SK-MEL-5 (cell line): ENCODE results near the gene ATG2B. TPM values are rescaled to one million over a fixed set of nuclear protein-coding genes. Genes with fewer than 3 reads are reported as not detected.

Experiments
- DNase-seq: peaks from one replicate; pipeline ENCODE4 v3.0.0-alpha.2; 2016; ENCODE audit warnings: low read depth, low spot score
- in situ Hi-C: cut with HindIII; loops from 2 replicates; pipeline ENCODE4 v1.10.0; 2016; ENCODE audit warnings: low sequenced_read_pairs, high pct_unique_total_duplicates, low pct_unique_long_range_greater_than_20kb
- total RNA-seq: library from RNA; depleted of rRNA; stranded (reverse); fragments of >200 nt; shearing (Covaris generic); gene quantifications from 2 replicates; pipeline ENCODE4 v1.2.3, GENCODE V29; 2014

ATG2B gene
- total RNA-seq, 1 experiment from 2014 or later: 13.4 TPM

GRCh38 chr14:96268431-96269358 is 94.4 kb downstream of the ATG2B start:
- in situ Hi-C loops: no loop called here

DNA sequence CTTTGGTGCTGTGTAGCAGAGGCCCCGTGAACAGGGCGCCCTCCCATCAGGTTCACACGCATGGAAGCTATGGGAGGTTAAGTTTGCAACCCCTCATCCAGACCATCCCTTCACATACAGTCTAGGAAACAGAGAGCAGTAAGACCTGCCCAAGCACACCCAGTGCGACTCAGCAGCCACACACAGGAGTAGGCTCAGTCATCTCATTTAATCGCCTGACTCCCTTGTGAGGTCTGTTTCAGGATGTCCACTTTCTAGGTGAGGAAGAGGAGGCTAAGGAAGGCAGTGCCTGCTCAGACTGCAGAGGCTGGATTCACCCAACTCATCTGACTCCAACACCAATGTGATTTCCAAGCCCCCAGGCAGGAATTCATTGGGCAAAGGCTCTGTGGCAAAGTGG is 95.2 kb downstream of the ATG2B start:
- DNase-seq: no peak
- in situ Hi-C loops: no loop called here

More at GRCh38 chr14:96268431-96269358, 94.4 kb downstream of the ATG2B start:
- DNase-seq: no peak

- in situ Hi-C loops: no loop called here
- peak; percentile 35 for DNase-seq
Measured at GRCh38 chr14:96267336-96267735, 95.8 kb downstream of the ATG2B start.

GRCh38 chr14:96265383-96266095 is 97.6 kb downstream of the ATG2B start:
- no peak for DNase-seq
- in situ Hi-C loops: no loop called here

GRCh38 chr14:96264853-96265252 is 98.3 kb downstream of the ATG2B start:
- DNase-seq: peak; percentile 44
- in situ Hi-C loops: no loop called here

- in situ Hi-C loops: no loop called here
- DNase-seq: no peak
Measured at GRCh38 chr14:96264200-96264553, 99.0 kb downstream of the ATG2B start.

DNA sequence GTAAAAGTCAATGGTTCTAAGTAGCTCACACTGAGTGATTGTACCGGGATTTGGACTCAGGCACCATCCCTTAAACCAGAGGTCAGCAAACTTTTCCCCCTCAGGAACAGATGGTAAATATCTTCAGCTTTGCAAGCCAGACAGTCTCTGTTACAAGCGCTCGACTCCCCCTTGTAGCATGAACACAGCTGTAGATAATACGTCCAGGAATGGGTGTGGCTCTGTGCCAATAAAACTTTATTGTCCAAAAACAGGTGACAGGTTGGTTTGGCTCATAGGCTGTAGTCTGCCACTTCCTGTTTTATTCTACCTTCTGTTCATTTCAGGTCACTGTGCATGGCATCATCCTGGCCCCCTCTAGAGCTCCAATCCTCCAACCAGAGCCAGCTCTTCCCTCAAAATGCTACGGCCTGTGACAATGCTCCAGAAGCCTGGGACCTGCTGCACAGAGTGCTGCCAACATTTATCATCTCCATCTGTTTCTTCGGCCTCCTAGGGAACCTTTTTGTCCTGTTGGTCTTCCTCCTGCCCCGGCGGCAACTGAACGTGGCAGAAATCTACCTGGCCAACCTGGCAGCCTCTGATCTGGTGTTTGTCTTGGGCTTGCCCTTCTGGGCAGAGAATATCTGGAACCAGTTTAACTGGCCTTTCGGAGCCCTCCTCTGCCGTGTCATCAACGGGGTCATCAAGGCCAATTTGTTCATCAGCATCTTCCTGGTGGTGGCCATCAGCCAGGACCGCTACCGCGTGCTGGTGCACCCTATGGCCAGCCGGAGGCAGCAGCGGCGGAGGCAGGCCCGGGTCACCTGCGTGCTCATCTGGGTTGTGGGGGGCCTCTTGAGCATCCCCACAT is 99.6 kb downstream of the ATG2B start:
- in situ Hi-C loops: no loop called here
- no peak for DNase-seq

DNA sequence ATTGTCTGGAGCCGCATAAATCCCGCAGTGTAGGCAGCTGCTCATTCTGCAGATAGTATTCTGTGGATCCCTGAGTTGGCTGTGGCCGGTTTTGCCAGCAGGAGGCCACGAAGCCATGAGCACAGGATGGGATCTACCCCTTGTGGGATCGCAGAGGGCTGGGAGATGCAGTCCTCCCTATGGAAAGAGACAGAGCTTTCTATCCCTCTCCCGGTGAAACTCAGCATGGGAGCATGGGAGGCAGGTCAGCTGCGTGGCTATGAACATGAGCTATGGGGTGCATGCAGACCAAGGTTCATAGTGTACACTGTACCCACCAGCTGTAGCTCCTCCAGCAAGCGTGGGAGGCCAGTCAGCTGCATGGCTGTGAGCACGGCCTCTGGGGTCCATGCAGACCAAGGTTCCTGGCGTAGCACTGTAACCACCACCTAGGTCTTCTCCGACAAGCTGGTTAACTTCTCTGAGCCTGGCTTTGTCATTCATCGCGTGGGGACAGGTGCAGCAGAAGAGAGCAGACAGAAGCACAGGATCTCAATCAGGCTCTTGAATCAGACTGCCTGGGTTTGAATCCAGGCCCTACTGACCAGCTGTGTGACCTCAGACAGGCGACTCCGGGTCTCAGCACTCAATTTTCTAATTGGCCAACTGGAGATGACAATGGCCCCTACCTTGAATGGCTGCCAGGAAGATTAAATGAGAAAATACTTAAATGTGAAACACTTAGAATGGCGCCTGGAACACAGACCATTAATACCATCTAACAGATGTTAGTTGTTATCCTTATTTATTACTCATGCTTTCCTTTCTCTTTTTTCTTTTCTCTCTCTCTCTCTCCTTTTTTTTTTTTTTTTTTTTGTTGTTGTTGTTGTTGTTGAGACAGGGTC is 101.1 kb downstream of the ATG2B start:
- in situ Hi-C loops: no loop called here
- peak; percentile 17 for DNase-seq

GRCh38 chr14:96261053-96261452 is 102.1 kb downstream of the ATG2B start:
- in situ Hi-C loops: no loop called here
- no peak for DNase-seq

DNA sequence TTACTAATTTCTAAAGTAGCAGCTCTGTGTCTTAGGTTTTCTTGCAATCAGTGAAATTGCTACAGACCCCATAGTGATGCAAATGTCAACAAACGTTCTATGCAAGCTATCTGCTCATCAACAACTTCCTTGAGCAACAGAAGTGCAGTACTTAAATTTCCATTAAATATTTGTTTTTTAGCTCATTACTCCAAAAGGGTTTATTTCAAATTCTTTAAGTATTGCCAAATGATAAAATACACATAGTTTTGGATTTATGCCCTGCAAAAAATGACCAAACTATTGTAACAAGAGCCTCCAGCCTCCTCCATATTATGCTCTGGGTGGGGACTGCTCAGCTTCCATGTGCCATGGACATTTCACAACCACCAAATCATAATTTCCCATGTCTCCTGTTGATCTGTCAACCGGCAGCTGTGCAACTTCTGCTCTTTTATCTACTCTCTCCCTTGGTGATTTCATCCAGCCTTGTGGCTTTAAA is 102.8 kb downstream of the ATG2B start:
- in situ Hi-C loops: no loop called here
- no peak for DNase-seq

GRCh38 chr14:96257900-96258299 is 105.2 kb downstream of the ATG2B start:
- DNase-seq: no peak
- in situ Hi-C loops: no loop called here

DNA sequence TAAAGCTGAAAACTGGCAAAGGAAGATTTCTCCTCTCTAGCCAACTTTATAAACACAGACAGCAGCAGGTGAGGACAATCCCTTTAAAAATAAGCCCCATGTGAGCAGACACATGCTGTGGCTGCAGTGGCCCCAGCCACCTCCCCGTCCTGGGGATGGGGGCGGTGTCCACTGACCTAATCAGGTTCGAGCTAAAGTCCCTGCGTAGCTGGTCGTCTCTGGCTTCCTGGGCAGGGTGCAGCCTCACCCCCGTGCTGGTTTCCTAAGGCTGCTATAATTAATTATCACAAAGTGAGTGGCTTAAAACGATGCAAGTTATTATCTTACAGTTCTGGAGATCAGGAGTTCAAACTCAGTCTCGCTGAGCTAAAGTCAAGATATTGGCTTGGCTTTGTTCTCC is 106.1 kb downstream of the ATG2B start:
- DNase-seq: no peak
- in situ Hi-C loops: no loop called here

DNA sequence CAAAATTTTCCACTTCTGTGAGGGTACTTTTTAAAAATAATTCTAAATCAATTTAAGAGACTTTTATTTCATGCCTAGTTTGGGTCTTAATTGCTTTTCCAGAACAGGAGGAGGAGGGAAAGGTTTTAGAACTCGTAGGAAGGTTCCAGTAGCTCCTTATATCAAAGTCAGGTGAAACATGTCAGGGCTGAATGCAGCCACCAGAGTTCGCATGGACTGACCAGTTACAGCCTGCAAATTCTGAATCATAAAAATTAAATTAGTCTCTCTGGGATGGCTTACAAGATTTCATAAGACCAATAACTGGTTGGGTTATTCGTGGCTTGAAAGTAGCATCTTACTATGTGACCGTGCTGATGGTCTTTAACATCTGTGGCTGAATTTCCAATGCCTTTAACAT is 106.7 kb downstream of the ATG2B start:
- no peak for DNase-seq
- in situ Hi-C loops: no loop called here

GRCh38 chr14:96255501-96256366 is 107.4 kb downstream of the ATG2B start, which contains the start of gene BDKRB1:
BDKRB1 (plus strand) TSS chr14:96256210; CDS start chr14:96263683, 7,473 bp downstream.
- no peak for DNase-seq
- in situ Hi-C loops: no loop called here

- no peak for DNase-seq
- in situ Hi-C loops: no loop called here
Measured at GRCh38 chr14:96254687-96255086, 108.5 kb downstream of the ATG2B start.

DNA sequence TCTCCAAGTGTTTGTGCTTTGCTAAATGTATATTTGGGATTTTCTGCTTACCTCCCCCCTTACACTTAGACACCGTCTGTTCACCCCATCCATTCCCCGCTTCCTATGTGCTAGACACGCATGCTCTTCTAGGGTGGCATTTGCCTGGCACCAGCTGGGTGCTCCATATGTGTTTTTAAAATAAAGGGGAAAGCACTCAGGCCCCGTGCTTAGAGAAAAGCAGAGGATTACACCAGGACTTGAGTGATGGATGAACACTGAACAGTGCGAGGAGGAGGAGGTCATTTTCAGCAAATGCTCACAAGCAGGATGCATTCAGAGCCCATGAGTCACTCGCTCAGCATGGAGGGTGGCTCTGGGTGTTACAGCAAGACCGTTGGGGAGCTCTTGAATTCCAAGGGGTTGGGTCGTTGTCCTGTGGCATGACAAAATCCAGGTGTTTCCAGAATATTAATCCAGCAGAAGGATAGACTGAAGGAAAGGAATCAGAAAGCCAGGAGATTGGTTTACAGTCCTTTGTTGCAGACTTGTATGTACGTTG is 110.1 kb downstream of the ATG2B start:
- in situ Hi-C loops: no loop called here
- no peak for DNase-seq
